KOPT-K1 (cell line): ENCODE results near the gene ENO2.
A peak's percentile ranks its signal among the peaks of the same experiment; 100 is the strongest.
"Not testable (repeated sequence)": the region's sequence is repeated elsewhere in the genome, so short reads cannot be mapped to it uniquely, and the experiment has no call there.

Experiments used
- H3K27ac ChIP-seq: fragments of 200-600 bp; sonication (generic); 2 replicates; pipeline ENCODE4 v1.5.1; 2016; ENCODE audit warnings: antibody characterized with exemption, mild to moderate bottlenecking, low read depth, low read length; ENCODE audit not compliant: poor library complexity, severe bottlenecking
- H3K36me3 ChIP-seq: fragments of 200-600 bp; sonication (generic); 2 replicates; pipeline ENCODE4 v1.5.1; 2017; ENCODE audit warnings: antibody characterized with exemption, mild to moderate bottlenecking, low read length, moderate library complexity; ENCODE audit not compliant: insufficient read depth
- H3K9me3 ChIP-seq: fragments of 200-600 bp; sonication (generic); 2 replicates; pipeline ENCODE4 v1.5.1; 2017; ENCODE audit warnings: antibody characterized with exemption, low read length, mild to moderate bottlenecking; ENCODE audit not compliant: insufficient read depth, poor library complexity, severe bottlenecking

The ENO2 gene

GRCh38 chr12:6899427-6899826 is 15.0 kb upstream of the ENO2 start:
- Histone ChIP-seq H3K36me3 (no peaks in the 10 kb centered on the region), H3K27ac (no peak overlapping the region), H3K9me3 (no peaks in the 10 kb centered on the region)

DNA sequence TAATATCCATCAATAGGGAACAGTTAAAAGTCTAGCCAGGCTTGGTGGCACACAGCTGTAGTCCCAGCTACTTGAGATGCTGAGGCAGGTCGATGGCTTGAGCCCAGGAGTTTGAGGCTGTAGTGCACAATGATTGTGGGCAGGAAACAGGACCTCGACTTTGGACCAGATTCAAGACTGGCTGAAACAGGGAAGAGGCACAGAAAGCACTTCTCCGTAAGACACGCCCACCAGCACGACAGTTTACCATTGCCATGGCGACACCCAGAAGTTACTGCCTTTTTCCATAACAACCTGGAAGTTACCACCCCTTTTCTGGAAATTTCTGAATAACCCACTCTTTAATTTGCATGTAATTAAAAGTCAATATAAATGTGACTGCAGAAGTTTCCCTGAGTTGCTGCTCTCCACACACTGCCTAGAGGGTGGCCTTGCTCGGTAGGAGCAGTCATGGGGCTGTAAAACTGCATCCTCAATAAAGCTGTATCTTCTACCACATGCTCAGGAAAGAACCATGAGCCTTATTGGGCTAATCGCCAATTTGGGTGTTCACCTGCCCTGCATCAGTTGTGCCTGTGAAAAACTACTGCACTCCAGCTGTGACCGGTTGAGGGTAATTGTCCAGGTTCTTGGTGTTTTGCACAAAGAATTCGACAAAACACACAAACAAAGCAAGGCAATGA is 14.4 kb upstream of the ENO2 start:
- no peaks in the 10 kb centered on the region for H3K9me3 ChIP-seq
- H3K27ac ChIP-seq, result no peak overlapping the region
- H3K36me3 ChIP-seq, result no peaks in the 10 kb centered on the region

GRCh38 chr12:6902448-6902847 is 11.9 kb upstream of the ENO2 start:
- Histone ChIP-seq H3K9me3 (no peaks in the 10 kb centered on the region), H3K36me3 (no peaks in the 10 kb centered on the region), H3K27ac (no peak overlapping the region)

DNA sequence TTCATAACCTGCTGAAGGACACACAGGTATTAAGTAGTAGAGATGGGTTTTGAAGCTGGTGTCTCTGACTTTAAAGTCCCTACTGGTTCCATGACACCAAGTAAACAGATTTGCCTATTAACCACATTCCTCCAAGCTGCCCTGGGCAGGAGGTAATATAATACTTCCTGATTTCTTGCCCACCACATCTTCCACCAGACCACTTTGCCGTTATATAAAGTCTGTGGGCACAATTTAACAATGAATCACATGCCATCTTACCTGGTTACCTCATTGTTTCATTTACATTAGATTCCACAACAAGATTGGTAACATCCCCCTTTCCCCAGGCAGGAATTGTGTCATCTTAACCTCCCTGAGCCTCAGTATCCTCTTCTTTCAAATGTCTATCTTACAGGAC is 10.7 kb upstream of the ENO2 start:
- Histone ChIP-seq H3K27ac (no peak overlapping the region), H3K36me3 (no peaks in the 10 kb centered on the region), H3K9me3 (no peaks in the 10 kb centered on the region)

GRCh38 chr12:6904280-6905276 is 9.8 kb upstream of the ENO2 start, which contains the start of gene LRRC23:
Gene LRRC23, plus strand, starts transcription at chr12:6904822. Its CDS starts 812 bp downstream, at chr12:6905634.
- peak within 1 kb of the TSS; percentile 50 for H3K27ac ChIP-seq
- H3K36me3 ChIP-seq, result no peaks in the 10 kb centered on the region
- no peaks in the 10 kb centered on the region for H3K9me3 ChIP-seq

GRCh38 chr12:6905414-6906040 is 8.9 kb upstream of the ENO2 start:
- Histone ChIP-seq H3K9me3 (no peaks in the 10 kb centered on the region), H3K36me3 (no peaks in the 10 kb centered on the region), H3K27ac (peak overlapping the region; percentile 50)

DNA sequence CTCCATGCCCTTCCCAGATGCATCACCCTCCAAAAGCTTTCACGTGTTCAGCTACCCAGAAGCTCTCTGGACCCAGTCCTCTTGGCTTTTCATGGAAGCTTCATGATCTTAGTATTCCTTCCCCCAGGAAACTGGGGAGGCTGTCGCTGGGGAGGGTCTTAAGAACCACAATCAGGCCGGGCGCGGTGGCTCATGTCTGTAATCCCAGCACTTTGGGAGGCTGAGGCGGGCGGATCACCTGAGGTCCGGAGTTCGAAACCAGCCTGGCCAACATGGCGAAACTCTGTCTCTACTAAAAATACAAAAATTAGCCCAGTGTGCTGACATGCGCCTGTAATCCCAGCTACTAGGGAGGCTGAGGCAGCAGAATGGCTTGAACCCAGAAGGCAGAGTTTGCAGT is 6.2 kb upstream of the ENO2 start:
- not testable (repeated sequence) for H3K9me3 ChIP-seq, H3K27ac ChIP-seq, H3K36me3 ChIP-seq

GRCh38 chr12:6909421-6910145 is 4.8 kb upstream of the ENO2 start:
- no peaks in the 10 kb centered on the region for H3K36me3 ChIP-seq
- H3K9me3 ChIP-seq, result no peaks in the 10 kb centered on the region
- H3K27ac ChIP-seq, result no peak overlapping the region

- Histone ChIP-seq H3K9me3 (no peaks in the 10 kb centered on the region), H3K27ac (no peak overlapping the region), H3K36me3 (peaks cover 16% of the 10 kb centered on the region)
Observed at GRCh38 chr12:6912164-6912935, 2.0 kb upstream of the ENO2 start.

GRCh38 chr12:6914947-6915788 is 788 bp downstream of the ENO2 start:
- no peaks in the 10 kb centered on the region for H3K9me3 ChIP-seq
- H3K36me3 ChIP-seq, result peaks cover 41% of the 10 kb centered on the region
- H3K27ac ChIP-seq, result peak overlapping the region; percentile 51

DNA sequence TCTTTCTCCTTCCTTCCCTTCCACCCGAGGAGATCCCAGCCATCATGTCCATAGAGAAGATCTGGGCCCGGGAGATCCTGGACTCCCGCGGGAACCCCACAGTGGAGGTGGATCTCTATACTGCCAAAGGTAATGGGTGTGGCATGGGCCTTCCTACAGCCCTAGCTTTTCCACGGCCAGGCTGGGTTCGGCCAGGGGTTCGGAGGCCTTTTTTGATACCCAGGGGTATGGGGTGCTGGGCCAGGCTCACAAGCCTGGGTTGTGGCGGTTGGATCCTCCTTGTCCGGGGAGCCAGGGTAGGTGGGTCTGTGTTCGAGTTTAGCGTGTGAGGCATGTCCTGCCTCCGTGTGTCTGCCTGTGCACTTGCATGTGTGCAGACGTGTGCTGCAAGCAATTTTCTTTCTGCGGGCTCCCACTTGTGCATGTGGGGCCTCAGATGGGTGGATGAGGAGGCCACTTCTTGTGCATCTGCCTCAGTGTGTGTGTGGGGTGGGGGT is 1.5 kb downstream of the ENO2 start:
- Histone ChIP-seq H3K36me3 (peaks cover 45% of the 10 kb centered on the region), H3K27ac (no peak overlapping the region), H3K9me3 (no peaks in the 10 kb centered on the region)

DNA sequence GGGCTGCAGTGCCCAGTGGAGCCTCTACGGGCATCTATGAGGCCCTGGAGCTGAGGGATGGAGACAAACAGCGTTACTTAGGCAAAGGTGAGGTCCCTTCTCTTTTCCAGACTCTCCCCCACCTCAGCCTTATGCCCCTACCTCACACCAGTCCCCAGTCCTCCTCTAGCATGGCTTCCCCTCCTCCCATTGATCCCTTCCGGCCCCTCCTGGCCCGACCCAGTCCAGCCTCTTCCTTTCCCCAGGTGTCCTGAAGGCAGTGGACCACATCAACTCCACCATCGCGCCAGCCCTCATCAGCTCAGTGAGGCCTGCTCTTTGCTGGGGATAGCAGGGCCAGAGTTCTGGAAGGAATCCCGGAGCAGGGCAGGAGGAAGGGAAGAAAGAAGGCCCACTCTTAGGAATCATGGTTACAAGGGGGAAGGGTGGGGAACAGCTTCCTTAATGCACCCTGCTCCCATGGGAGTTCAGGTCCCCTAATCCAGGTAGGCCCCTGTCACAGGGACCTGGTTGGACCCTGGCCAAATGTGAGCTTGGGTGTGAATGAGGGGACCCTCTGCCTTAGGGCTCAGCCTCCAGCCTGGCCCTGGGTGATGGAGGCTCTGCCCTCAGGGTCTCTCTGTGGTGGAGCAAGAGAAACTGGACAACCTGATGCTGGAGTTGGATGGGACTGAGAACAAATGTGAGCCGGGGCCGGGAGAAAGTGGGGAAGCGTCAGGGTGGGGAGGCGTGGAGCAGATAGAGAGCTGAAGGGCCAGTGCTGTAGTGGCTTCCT is 2.2 kb downstream of the ENO2 start:
- Histone ChIP-seq H3K36me3 (peaks cover 53% of the 10 kb centered on the region), H3K9me3 (no peaks in the 10 kb centered on the region), H3K27ac (no peak overlapping the region)
